Endometrial microvascular endothelial cells (primary cell): ENCODE results near the gene MTUS2. TPM values are rescaled to one million over a fixed set of nuclear protein-coding genes. Genes with fewer than 3 reads are reported as not detected.

ENCODE experiments used
- in situ Hi-C: cut with HindIII; loops from 2 replicates; pipeline ENCODE4 v1.10.0; 2017; ENCODE audit warnings: low sequenced_read_pairs, low pct_unique_long_range_greater_than_20kb; ENCODE audit errors: inconsistent ontology term
- total RNA-seq: library from RNA; depleted of rRNA; stranded (reverse); fragments of >200 nt; gene quantifications from one replicate; pipeline ENCODE4 v1.2.3, GENCODE V29; 2015; ENCODE audit errors: inconsistent ontology term

MTUS2 gene
- total RNA-seq, 1 donor from 2014 or later: not detected

GRCh38 chr13:29530901-29531300 is 710.8 kb downstream of the MTUS2 start:
- in situ Hi-C loops: no loop called here

- in situ Hi-C loops: no loop called here
These were observed 712.0 kb downstream of the MTUS2 start for GRCh38 chr13:29532116-29532515.

- in situ Hi-C loops: no loop called here
These were observed 712.7 kb downstream of the MTUS2 start for GRCh38 chr13:29532821-29533220.

- in situ Hi-C loops: no loop called here
These were observed 713.9 kb downstream of the MTUS2 start for GRCh38 chr13:29534083-29534482.

GRCh38 chr13:29535663-29536655 is 715.8 kb downstream of the MTUS2 start:
- in situ Hi-C loops: no loop called here

- in situ Hi-C loops: no loop called here
These were observed 716.7 kb downstream of the MTUS2 start for GRCh38 chr13:29536853-29537252.

- in situ Hi-C loops: no loop called here
These were observed 717.9 kb downstream of the MTUS2 start for GRCh38 chr13:29537736-29538651.

GRCh38 chr13:29538652-29539040 is 718.5 kb downstream of the MTUS2 start:
- in situ Hi-C loops: no loop called here

GRCh38 chr13:29539856-29540255 is 719.7 kb downstream of the MTUS2 start:
- in situ Hi-C loops: no loop called here

GRCh38 chr13:29540334-29540733 is 720.2 kb downstream of the MTUS2 start:
- in situ Hi-C loops: no loop called here

- in situ Hi-C loops: no loop called here
These were observed 720.7 kb downstream of the MTUS2 start for GRCh38 chr13:29540799-29541198.

- in situ Hi-C loops: no loop called here
These were observed 721.3 kb downstream of the MTUS2 start for GRCh38 chr13:29541400-29541799.

GRCh38 chr13:29542381-29542780 is 722.2 kb downstream of the MTUS2 start:
- in situ Hi-C loops: no loop called here

- in situ Hi-C loops: no loop called here
These were observed 723.4 kb downstream of the MTUS2 start for GRCh38 chr13:29543230-29544215.

- in situ Hi-C loops: no loop called here
These were observed 725.8 kb downstream of the MTUS2 start for GRCh38 chr13:29545988-29546387.

- in situ Hi-C loops: no loop called here
These were observed 726.5 kb downstream of the MTUS2 start for GRCh38 chr13:29546662-29547061.

- in situ Hi-C loops: no loop called here
These were observed 727.0 kb downstream of the MTUS2 start for GRCh38 chr13:29547153-29547552.

GRCh38 chr13:29548722-29549121 is 728.6 kb downstream of the MTUS2 start:
- in situ Hi-C loops: no loop called here
